PC-3 (cell line): ENCODE data around the gene NANS. TPM values are rescaled to one million over a fixed set of nuclear protein-coding genes. Genes with fewer than 3 reads are reported as not detected.

Experiments used
- ATAC-seq: fragments of 200-7000 bp; cut with Tn5 transposase; 2 replicates; pipeline ENCODE4 v1.9.1; 2020; ENCODE audit warnings: mild to moderate bottlenecking, moderate library complexity
- BruUV-seq: library from RNA; stranded (reverse); fragments of 400-500 nt; replicated peaks from 2 replicates; lab custom pipeline; 2021; lab: Mats Ljungman, UMichigan
- CTCF ChIA-PET: fragments of 300-600 bp; sonication (Branson Sonifier 250); formaldehyde crosslinking; loops from one replicate; lab custom pipeline; 2022; ENCODE audit warnings: antibody characterized with exemption; lab: Charles Lee
- POLR2A ChIA-PET: fragments of 300-600 bp; sonication (Branson Sonifier 250); formaldehyde crosslinking; loops from one replicate; lab custom pipeline; 2022; ENCODE audit warnings: antibody characterized with exemption; ENCODE audit not compliant: unreplicated experiment; lab: Charles Lee
- DNase-seq: peaks from one replicate; pipeline ENCODE4 v3.0.0-alpha.2; 2015
- H2AFZ ChIP-seq: fragments of 300-600 bp; sonication (generic); 2 replicates; pipeline ENCODE4 v1.6.0; 2016; ENCODE audit warnings: antibody characterized with exemption, low read length
- H3F3A ChIP-seq: fragments of 300-600 bp; sonication (generic); one replicate; pipeline ENCODE4 v1.6.0; 2017; ENCODE audit warnings: antibody characterized with exemption, low read length, control low read depth, mild to moderate bottlenecking; ENCODE audit not compliant: unreplicated experiment
- H3K27ac ChIP-seq: fragments of 300-600 bp; sonication (generic); 2 replicates; pipeline ENCODE4 v1.5.1; 2016; ENCODE audit warnings: mild to moderate bottlenecking, low read length
- H3K27me3 ChIP-seq: fragments of 300-600 bp; sonication (generic); 2 replicates; pipeline ENCODE4 v1.6.1; 2016; ENCODE audit warnings: low read length, mixed read lengths
- H3K36me3 ChIP-seq: fragments of 300-600 bp; sonication (generic); 2 replicates; pipeline ENCODE4 v1.6.1; 2016; ENCODE audit warnings: low read depth, mixed run types, low read length, mixed read lengths
- H3K4me1 ChIP-seq: fragments of 300-600 bp; sonication (generic); 2 replicates; pipeline ENCODE4 v1.5.1; 2016; ENCODE audit warnings: low read length; ENCODE audit not compliant: insufficient read depth
- H3K4me2 ChIP-seq: fragments of 300-600 bp; sonication (generic); 2 replicates; pipeline ENCODE4 v1.6.0; 2016; ENCODE audit warnings: low read length
- H3K4me3 ChIP-seq: fragments of 300-600 bp; sonication (generic); 2 replicates; pipeline ENCODE4 v1.5.1; 2016; ENCODE audit warnings: mild to moderate bottlenecking, low read length, mixed read lengths
- H3K79me2 ChIP-seq: fragments of 300-600 bp; sonication (generic); 2 replicates; pipeline ENCODE4 v1.6.1; 2017; ENCODE audit warnings: low read length, mixed read lengths
- H3K9ac ChIP-seq: fragments of 300-600 bp; sonication (generic); 2 replicates; pipeline ENCODE4 v1.6.0; 2016; ENCODE audit warnings: mild to moderate bottlenecking, low read length
- H3K9me2 ChIP-seq: fragments of 300-600 bp; sonication (generic); replicated peaks from 2 replicates; pipeline ENCODE4 v1.6.1; 2016; ENCODE audit warnings: mixed run types, low read length, mixed read lengths
- H3K9me3 ChIP-seq: fragments of 300-600 bp; sonication (generic); 2 replicates; pipeline ENCODE4 v1.6.1; 2016; ENCODE audit warnings: low read length, mixed read lengths
- H4K20me1 ChIP-seq: fragments of 300-600 bp; sonication (generic); 2 replicates; pipeline ENCODE4 v1.6.1; 2016; ENCODE audit warnings: low read length, mixed read lengths
- EZH2 ChIP-seq: fragments of 300-600 bp; sonication (generic); IDR thresholded peaks from one replicate; pipeline ENCODE4 v1.6.1; 2017; ENCODE audit warnings: antibody characterized with exemption, mild to moderate bottlenecking, low read length; ENCODE audit not compliant: unreplicated experiment
- EZH2phosphoT487 ChIP-seq: fragments of 300-600 bp; sonication (generic); IDR thresholded peaks from 2 replicates; pipeline ENCODE4 v1.6.1; 2018; ENCODE audit warnings: mild to moderate bottlenecking, antibody characterized with exemption, low read length, borderline replicate concordance
- intact Hi-C: fragments of 100-400 bp; cut with micrococcal nuclease; formaldehyde crosslinking; loops from 2 replicates; pipeline ENCODE4 v1.9.0; 2023
- total RNA-seq: library from RNA; depleted of rRNA; stranded (reverse); fragments of >200 nt; gene quantifications from 2 replicates; pipeline ENCODE4 v1.2.3, GENCODE V29; 2014
- TF ChIP-seq, protein P1 (sequence below): fragments of 300-600 bp; sonication (generic); conservative IDR thresholded peaks from 2 replicates; pipeline ENCODE4 v1.5.1; 2017; ENCODE audit warnings: antibody characterized with exemption, low read depth, mild to moderate bottlenecking, low read length

NANS gene
- total RNA-seq, 1 experiment from 2014 or later: 93.0 TPM

DNA sequence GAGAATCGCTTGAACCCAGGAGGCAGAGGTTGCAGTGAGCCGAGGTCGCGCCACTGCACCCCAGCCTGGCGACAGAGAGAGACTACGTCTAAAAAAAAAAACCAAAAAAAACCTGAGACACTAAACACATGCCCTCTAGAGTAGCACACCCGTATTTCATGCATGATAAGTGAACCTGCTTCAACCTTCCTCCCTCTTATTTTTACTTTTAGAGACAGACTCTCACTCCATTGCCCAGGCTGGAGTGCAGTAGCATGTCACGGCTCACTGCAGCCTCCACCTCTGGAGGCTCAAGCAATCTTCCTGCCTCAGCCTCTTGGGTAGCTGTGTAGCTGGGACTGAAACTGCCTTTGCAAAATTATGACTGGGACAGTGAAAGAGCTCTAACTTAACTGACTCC lies 17.6 kb upstream of the NANS start:
- no TSS peak for BruUV-seq
- no peak for DNase-seq
- Histone ChIP-seq H3K79me2 (no peaks in the 10 kb centered on the region), H3K36me3 (no peaks in the 10 kb centered on the region), H3K4me1 (peaks cover 8% of the 10 kb centered on the region), H4K20me1 (no peaks in the 10 kb centered on the region), H3K27me3 (no peaks in the 10 kb centered on the region), H3K9me3 (no peaks in the 10 kb centered on the region), H3F3A (no peaks in the 10 kb centered on the region), H2AFZ (no peak overlapping the region), H3K9me2 (no peaks in the 10 kb centered on the region), H3K9ac (no peak overlapping the region), H3K27ac (no peak overlapping the region), H3K4me2 (no peak overlapping the region), H3K4me3 (no peak overlapping the region)
- TF ChIP-seq EZH2: no peak
- TF ChIP-seq, protein P1, sequence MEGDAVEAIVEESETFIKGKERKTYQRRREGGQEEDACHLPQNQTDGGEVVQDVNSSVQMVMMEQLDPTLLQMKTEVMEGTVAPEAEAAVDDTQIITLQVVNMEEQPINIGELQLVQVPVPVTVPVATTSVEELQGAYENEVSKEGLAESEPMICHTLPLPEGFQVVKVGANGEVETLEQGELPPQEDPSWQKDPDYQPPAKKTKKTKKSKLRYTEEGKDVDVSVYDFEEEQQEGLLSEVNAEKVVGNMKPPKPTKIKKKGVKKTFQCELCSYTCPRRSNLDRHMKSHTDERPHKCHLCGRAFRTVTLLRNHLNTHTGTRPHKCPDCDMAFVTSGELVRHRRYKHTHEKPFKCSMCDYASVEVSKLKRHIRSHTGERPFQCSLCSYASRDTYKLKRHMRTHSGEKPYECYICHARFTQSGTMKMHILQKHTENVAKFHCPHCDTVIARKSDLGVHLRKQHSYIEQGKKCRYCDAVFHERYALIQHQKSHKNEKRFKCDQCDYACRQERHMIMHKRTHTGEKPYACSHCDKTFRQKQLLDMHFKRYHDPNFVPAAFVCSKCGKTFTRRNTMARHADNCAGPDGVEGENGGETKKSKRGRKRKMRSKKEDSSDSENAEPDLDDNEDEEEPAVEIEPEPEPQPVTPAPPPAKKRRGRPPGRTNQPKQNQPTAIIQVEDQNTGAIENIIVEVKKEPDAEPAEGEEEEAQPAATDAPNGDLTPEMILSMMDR: no peak
- no peak for TF ChIP-seq EZH2phosphoT487
- intact Hi-C loops: no loop called here
- ChIA-PET POLR2A (no interaction called here), CTCF (no interaction called here)
- ATAC-seq: no peak

DNA sequence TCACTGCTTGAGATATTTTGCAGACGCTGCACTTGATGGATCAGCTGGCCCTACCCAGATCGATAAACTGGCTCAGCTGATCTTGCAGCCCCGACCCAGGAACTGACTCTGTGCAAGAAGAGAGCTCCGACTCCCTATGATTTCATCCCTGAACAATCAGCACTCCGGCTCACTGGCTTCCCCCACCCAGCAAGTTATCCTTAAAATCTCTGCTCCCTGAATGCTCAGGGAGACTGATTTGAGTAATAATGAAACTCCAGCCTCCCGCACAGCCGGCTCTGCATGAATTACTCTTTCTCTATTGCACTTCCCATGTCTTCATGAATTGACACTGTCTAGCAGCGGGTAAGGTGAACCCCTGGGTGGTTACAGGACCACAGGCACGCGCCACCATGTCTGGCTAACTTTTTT lies 16.9 kb upstream of the NANS start:
- CTCF ChIA-PET: no interaction called here
- Histone ChIP-seq H3K36me3 (no peaks in the 10 kb centered on the region), H3F3A (no peaks in the 10 kb centered on the region), H3K4me1 (peaks cover 8% of the 10 kb centered on the region), H3K4me3 (no peak overlapping the region), H4K20me1 (no peaks in the 10 kb centered on the region), H3K4me2 (no peak overlapping the region), H3K9me3 (no peaks in the 10 kb centered on the region), H3K79me2 (no peaks in the 10 kb centered on the region), H3K27ac (no peak overlapping the region), H3K9ac (no peak overlapping the region), H2AFZ (no peak overlapping the region), H3K9me2 (no peaks in the 10 kb centered on the region), H3K27me3 (no peaks in the 10 kb centered on the region)
- DNase-seq: no peak
- TF ChIP-seq EZH2phosphoT487 (no peak), EZH2 (no peak)
- TF ChIP-seq, protein P1: no peak
- no peak for ATAC-seq
- POLR2A ChIA-PET: no interaction called here
- intact Hi-C loops: no loop called here
- no TSS peak for BruUV-seq

DNA sequence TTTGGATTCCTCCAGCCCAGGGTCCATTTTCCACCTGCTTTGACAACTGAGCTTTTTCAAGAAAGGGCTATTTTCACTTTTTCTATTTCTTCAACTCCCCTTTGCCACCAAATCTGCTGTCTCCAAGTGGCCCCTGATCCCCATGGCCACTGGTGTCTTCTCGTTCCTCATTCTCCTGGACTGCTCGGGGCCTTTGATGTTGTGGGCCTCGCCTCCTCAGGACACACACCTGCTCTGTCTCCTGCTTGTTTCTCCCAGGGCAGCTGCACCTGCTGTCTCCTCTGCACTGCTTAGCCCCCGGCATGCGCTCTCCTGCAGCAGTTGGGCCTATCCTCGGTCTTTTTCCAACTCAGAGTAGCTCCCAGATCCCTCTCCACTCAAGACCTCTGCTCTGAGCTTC lies 16.3 kb upstream of the NANS start:
- intact Hi-C loops: no loop called here
- H3K27me3 ChIP-seq: no peaks in the 10 kb centered on the region
- no peaks in the 10 kb centered on the region for H4K20me1 ChIP-seq
- no TSS peak for BruUV-seq
- H3K27ac ChIP-seq: no peak overlapping the region
- H3K9me3 ChIP-seq: no peaks in the 10 kb centered on the region
- ChIA-PET POLR2A (no interaction called here), CTCF (no interaction called here)
- no peak for TF ChIP-seq EZH2phosphoT487
- no peak for TF ChIP-seq EZH2
- TF ChIP-seq, protein P1: no peak
- H2AFZ ChIP-seq: no peak overlapping the region
- no peaks in the 10 kb centered on the region for H3K9me2 ChIP-seq
- DNase-seq (no peak), ATAC-seq (no peak)
- no peaks in the 10 kb centered on the region for H3F3A ChIP-seq
- no peak overlapping the region for H3K9ac ChIP-seq
- no peaks in the 10 kb centered on the region for H3K79me2 ChIP-seq
- H3K36me3 ChIP-seq: no peaks in the 10 kb centered on the region
- H3K4me3 ChIP-seq: no peak overlapping the region
- peaks cover 4% of the 10 kb centered on the region for H3K4me1 ChIP-seq
- H3K4me2 ChIP-seq: no peak overlapping the region
